Right atrium auricular region (tissue), 2 donors: Measurements from ENCODE around the gene RALGAPA1. TPM values are rescaled to one million over a fixed set of nuclear protein-coding genes. Genes with fewer than 3 reads are reported as not detected.
"Not testable (repeated sequence)": the region's sequence is repeated elsewhere in the genome, so short reads cannot be mapped to it uniquely, and the experiment has no call there.

ENCODE experiments used
- DNase-seq: peaks from one replicate; pipeline ENCODE4 v3.0.0-alpha.2; 2019; ENCODE audit warnings: low spot score
- H3K27ac ChIP-seq, 2 donors: fragments of 200-600 bp; sonication (generic); 1 replicate in 1 of 2; 2 replicates in 1 of 2; pipeline ENCODE4 v1.5.1; 2016 to 2019
- H3K27me3 ChIP-seq, 2 donors: fragments of 200-600 bp; sonication (generic); one replicate each; pipeline versions ENCODE4 v1.5.1 to v1.6.0; 2017 to 2019
- H3K36me3 ChIP-seq: fragments of 200-600 bp; sonication (generic); one replicate; pipeline ENCODE4 v1.5.1; 2016
- H3K4me1 ChIP-seq, 2 donors: fragments of 200-600 bp; sonication (generic); one replicate each; pipeline versions ENCODE4 v1.5.1 to v1.6.0; 2017 to 2019
- H3K4me3 ChIP-seq, 2 donors: fragments of 200-600 bp; sonication (generic); 1 replicate in 1 of 2; 2 replicates in 1 of 2; pipeline ENCODE4 v1.5.1; 2017 to 2019; ENCODE audit warnings: mild to moderate bottlenecking in 1 of 2, moderate library complexity in 1 of 2
- H3K9me3 ChIP-seq, 2 donors: fragments of 200-600 bp; sonication (generic); one replicate each; pipeline ENCODE4 v1.5.1; 2019
- total RNA-seq, 2 donors: library from RNA; depleted of rRNA; stranded (reverse); fragments of >200 nt; gene quantifications; one replicate each; pipeline ENCODE4 v1.1.0, GENCODE V29; 2016
- TF ChIP-seq, protein P1 (sequence below), 2 donors: fragments of 200-600 bp; sonication (generic); IDR thresholded peaks; one replicate each; pipeline ENCODE4 v1.5.1; 2019; ENCODE audit warnings: antibody characterized with exemption in 2 of 2

The RALGAPA1 gene
- total RNA-seq, 2 donors from 2014 or later = 26.9 to 29.6 TPM

DNA sequence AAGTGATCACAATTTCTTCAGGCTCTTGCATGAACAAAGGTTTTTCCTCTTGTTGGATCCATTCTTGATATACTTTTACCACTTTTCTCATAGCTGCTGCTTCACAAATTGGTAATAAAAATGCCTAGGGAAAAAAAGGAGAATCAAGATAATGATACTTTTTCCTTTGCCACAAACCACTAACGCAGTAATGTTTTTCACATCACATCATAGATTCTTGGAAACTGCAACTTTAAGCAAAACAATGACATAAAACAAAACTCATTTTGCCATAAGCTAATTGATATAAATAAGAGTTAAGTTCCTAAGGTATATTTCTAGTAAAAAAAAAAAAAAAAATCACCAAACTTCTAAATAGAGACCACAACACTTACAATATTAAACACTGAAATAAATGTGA lies 66.7 kb downstream of the RALGAPA1 start:
- no peak overlapping the region for H3K4me3 ChIP-seq
- DNase-seq = no peak
- TF ChIP-seq, protein P1, sequence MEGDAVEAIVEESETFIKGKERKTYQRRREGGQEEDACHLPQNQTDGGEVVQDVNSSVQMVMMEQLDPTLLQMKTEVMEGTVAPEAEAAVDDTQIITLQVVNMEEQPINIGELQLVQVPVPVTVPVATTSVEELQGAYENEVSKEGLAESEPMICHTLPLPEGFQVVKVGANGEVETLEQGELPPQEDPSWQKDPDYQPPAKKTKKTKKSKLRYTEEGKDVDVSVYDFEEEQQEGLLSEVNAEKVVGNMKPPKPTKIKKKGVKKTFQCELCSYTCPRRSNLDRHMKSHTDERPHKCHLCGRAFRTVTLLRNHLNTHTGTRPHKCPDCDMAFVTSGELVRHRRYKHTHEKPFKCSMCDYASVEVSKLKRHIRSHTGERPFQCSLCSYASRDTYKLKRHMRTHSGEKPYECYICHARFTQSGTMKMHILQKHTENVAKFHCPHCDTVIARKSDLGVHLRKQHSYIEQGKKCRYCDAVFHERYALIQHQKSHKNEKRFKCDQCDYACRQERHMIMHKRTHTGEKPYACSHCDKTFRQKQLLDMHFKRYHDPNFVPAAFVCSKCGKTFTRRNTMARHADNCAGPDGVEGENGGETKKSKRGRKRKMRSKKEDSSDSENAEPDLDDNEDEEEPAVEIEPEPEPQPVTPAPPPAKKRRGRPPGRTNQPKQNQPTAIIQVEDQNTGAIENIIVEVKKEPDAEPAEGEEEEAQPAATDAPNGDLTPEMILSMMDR (IDR thresholded peaks at IDR 0.05) = no peak
- H3K9me3 ChIP-seq = no peaks in the 10 kb centered on the region
- no peaks in the 10 kb centered on the region for H3K27me3 ChIP-seq
- H3K27ac ChIP-seq = no peak overlapping the region
- no peaks in the 10 kb centered on the region for H3K4me1 ChIP-seq
- peaks cover 24% of the 10 kb centered on the region for H3K36me3 ChIP-seq

DNA sequence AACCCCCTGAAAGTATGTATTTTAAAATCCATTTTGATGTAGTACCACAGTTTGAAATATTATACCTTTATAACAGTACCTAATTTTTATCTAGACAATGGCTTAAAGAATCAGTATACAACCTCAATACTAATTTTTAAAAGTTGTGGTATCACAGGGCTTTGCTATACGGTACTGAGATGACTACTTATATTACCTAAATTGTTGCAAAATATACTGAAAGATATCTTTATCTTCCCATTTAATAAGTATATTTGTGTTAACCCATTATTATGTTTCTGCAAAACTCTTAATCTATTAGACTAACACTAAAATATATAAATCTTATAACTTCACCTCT lies 67.1 kb downstream of the RALGAPA1 start:
- Histone ChIP-seq H3K27ac (no peak overlapping the region), H3K27me3 (no peaks in the 10 kb centered on the region), H3K9me3 (no peaks in the 10 kb centered on the region), H3K4me3 (no peak overlapping the region), H3K36me3 (peaks cover 23% of the 10 kb centered on the region), H3K4me1 (no peaks in the 10 kb centered on the region)
- no peak for DNase-seq
- TF ChIP-seq, protein P1 (IDR thresholded peaks at IDR 0.05) = no peak

DNA sequence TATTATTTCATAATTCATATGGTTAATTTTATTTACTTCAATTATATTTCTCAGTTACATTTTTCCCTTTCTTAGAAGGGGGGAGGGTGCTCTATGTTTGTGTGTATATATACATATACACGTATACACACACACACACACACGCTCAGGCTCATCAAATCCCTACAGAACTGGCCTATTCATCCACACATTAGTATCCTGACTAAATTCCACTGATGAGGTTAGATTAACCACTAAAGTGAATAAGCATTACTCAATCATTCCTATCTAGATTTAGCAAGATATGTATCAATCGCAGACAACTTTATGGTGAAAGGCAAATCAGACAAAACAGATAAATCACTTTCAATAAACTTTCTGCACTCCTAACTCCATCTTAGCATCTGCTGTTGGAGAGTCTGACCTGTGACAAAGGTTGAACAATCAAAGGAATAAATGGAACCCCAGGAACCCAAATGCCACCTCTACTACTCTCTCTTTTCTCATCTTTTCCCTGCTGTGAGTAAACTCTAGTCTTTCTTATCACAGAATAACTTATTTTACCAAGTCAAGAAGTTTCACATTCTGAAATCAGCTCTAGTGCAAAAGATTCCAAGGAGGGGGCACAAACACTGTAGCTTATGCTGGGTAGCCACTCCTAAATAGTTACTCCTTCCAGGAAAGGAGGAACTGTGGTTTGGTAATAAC lies 67.6 kb downstream of the RALGAPA1 start:
- DNase-seq = no peak
- TF ChIP-seq, protein P1 (IDR thresholded peaks at IDR 0.05) = no peak
- Histone ChIP-seq H3K27me3 (no peaks in the 10 kb centered on the region), H3K4me1 (no peaks in the 10 kb centered on the region), H3K9me3 (no peaks in the 10 kb centered on the region), H3K36me3 (peaks cover 22% of the 10 kb centered on the region), H3K4me3 (no peak overlapping the region), H3K27ac (no peak overlapping the region)

DNA sequence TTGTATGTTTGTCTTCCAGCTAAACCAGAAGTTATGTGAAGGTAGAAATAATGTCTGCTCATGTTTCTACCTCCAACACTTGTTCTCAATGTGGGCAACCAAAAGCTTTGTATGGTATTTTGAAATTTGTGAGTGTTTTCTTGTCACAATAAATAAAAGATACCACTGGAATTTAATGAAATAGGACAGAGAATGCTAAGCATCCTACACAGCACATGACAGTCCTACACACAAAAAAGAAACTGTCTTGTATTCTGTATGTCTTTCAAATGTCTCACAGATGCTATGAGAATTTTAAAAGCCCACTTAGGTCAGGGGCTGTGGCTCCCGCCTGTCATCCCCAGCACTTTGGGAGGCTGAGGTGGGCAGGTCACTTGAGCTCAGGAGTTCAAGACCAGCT lies 68.9 kb downstream of the RALGAPA1 start:
- H3K27ac ChIP-seq = no peak overlapping the region
- DNase-seq = no peak
- H3K36me3 ChIP-seq = peaks cover 17% of the 10 kb centered on the region
- H3K4me1 ChIP-seq = no peaks in the 10 kb centered on the region
- TF ChIP-seq, protein P1 (IDR thresholded peaks at IDR 0.05) = no peak
- no peaks in the 10 kb centered on the region for H3K27me3 ChIP-seq
- H3K4me3 ChIP-seq = no peak overlapping the region
- H3K9me3 ChIP-seq = no peaks in the 10 kb centered on the region

DNA sequence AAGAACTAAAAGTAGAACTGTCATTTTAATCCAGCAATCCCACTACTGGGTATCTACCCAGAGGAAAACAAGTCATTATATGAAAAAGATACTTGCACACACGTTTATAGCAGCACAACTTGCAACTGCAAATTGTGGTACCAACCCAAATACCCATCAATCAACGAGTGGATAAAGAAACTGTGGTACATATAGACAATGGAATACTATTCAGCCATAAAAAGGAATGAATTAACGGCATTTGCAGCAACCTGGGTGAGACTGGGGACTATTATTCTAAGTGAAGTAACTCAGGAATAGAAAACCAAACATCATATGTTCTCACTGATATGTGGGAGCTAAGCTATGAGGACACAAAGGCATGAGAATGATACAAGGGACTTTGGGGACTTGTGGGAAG lies 73.9 kb downstream of the RALGAPA1 start:
- H3K27ac ChIP-seq, H3K27me3 ChIP-seq, H3K36me3 ChIP-seq, DNase-seq, H3K4me3 ChIP-seq, H3K9me3 ChIP-seq, H3K4me1 ChIP-seq: not testable (repeated sequence)

DNA sequence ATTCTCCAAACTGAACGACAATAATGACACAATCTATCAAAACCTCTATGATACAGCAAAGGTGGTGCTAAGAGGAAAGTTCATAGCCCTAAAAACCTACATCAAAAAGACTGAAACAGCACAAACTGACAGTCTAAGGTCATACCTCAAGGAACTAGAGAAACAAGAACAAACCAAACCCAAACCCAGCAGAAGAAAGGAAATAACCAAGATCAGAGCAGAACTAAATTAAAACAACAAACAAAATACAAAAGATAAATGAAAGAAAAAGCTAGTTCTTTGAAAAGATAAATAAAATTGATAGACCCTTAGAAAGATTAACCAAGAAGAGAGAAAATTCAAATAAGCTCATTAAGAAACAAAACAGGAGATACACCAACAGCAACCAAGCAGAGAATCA lies 75.6 kb downstream of the RALGAPA1 start:
- H3K4me3 ChIP-seq, H3K27ac ChIP-seq, H3K36me3 ChIP-seq, H3K27me3 ChIP-seq, DNase-seq, H3K4me1 ChIP-seq, H3K9me3 ChIP-seq: not testable (repeated sequence)

DNA sequence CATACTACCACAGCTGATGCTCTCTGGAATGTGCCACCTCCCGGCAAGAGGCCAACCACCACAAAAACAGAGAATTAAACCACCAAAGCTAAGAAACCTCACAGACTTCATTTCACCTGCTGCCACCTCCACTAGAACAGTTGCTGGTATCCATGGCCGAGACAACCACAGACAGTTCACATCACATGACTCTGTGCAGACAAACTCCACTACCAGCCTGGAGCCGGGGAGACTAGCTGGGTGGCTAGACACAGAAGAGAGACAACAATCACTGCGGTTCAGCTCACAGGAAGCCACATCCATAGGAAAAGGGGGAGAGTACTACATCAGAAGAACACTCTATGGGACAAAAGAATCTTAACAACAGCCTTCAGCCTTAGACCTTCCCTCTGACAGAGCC lies 78.2 kb downstream of the RALGAPA1 start:
- no peak overlapping the region for H3K27ac ChIP-seq
- peaks cover 6% of the 10 kb centered on the region for H3K36me3 ChIP-seq
- H3K9me3 ChIP-seq = no peaks in the 10 kb centered on the region
- H3K27me3 ChIP-seq = no peaks in the 10 kb centered on the region
- H3K4me1 ChIP-seq = no peaks in the 10 kb centered on the region
- no peak overlapping the region for H3K4me3 ChIP-seq
- TF ChIP-seq, protein P1 (IDR thresholded peaks at IDR 0.05) = no peak
- no peak for DNase-seq
